WTC11 (cell line): Measurements from ENCODE around the gene TMPRSS3. TPM values are rescaled to one million over a fixed set of nuclear protein-coding genes. Genes with fewer than 3 reads are reported as not detected.

Experiments used
- ATAC-seq: fragments of 200-7000 bp; cut with Tn5 transposase; 2 replicates; pipeline ENCODE4 v1.10.0; 2021; ENCODE audit warnings: mild to moderate bottlenecking, moderate library complexity
- CTCF ChIA-PET: fragments of 300-600 bp; sonication (Branson Sonifier 250); formaldehyde crosslinking; loops from one replicate; lab custom pipeline; 2021; ENCODE audit warnings: antibody characterized with exemption; lab: Charles Lee
- POLR2A ChIA-PET: fragments of 350-600 bp; sonication (Branson Sonifier 250); formaldehyde crosslinking; loops from one replicate; lab custom pipeline; 2021; ENCODE audit warnings: antibody characterized with exemption; lab: Charles Lee
- DNase-seq: peaks from one replicate; pipeline ENCODE4 v3.0.0; 2021; ENCODE audit warnings: low spot score
- H3K27ac Mint-ChIP-seq: 2 replicates; pipeline ENCODE4 v1.8.0; 2021; ENCODE audit warnings: mixed read lengths
- H3K27me3 Mint-ChIP-seq: 2 replicates; pipeline ENCODE4 v1.8.0; 2021; ENCODE audit warnings: low read depth, mild to moderate bottlenecking, moderate library complexity, mixed read lengths
- H3K36me3 Mint-ChIP-seq: 2 replicates; pipeline ENCODE4 v1.8.0; 2021; ENCODE audit warnings: mixed read lengths
- H3K4me1 Mint-ChIP-seq: 2 replicates; pipeline ENCODE4 v1.8.0; 2022; ENCODE audit warnings: mixed read lengths
- H3K4me3 Mint-ChIP-seq: 2 replicates; pipeline ENCODE4 v1.8.0; 2021; ENCODE audit warnings: mild to moderate bottlenecking, moderate library complexity, mixed read lengths
- H3K9me3 Mint-ChIP-seq: 2 replicates; pipeline ENCODE4 v1.8.0; 2021; ENCODE audit warnings: mixed read lengths
- ATF1 ChIP-seq: sonication (generic); formaldehyde crosslinking; IDR thresholded peaks from 2 replicates; pipeline ENCODE4 v1.8.1; 2023; ENCODE audit warnings: mild to moderate bottlenecking, moderate library complexity, missing genetic modification reagents
- E2F4 ChIP-seq: sonication (generic); formaldehyde crosslinking; IDR thresholded peaks from 2 replicates; pipeline ENCODE4 v1.8.1; 2022; ENCODE audit warnings: low read depth, mild to moderate bottlenecking, moderate library complexity, missing genetic modification reagents, borderline replicate concordance
- EMX1 ChIP-seq: fragments of 250-450 bp; sonication (Bioruptor Pico); IDR thresholded peaks from 2 replicates; pipeline ENCODE4 v1.8.0; 2021; ENCODE audit warnings: mild to moderate bottlenecking
- ESRRA ChIP-seq: sonication (generic); formaldehyde crosslinking; IDR thresholded peaks from 2 replicates; pipeline ENCODE4 v1.8.1; 2022; ENCODE audit warnings: mild to moderate bottlenecking, missing genetic modification reagents, borderline replicate concordance
- FOXJ3 ChIP-seq: sonication (generic); formaldehyde crosslinking; IDR thresholded peaks from 2 replicates; pipeline ENCODE4 v1.9.0; 2021; ENCODE audit warnings: missing genetic modification reagents, mild to moderate bottlenecking, borderline replicate concordance
- GABPB1 ChIP-seq: sonication (generic); formaldehyde crosslinking; IDR thresholded peaks from 2 replicates; pipeline ENCODE4 v1.8.1; 2023; ENCODE audit warnings: mild to moderate bottlenecking, missing genetic modification reagents
- HMGXB4 ChIP-seq: sonication (generic); formaldehyde crosslinking; IDR thresholded peaks from 2 replicates; pipeline ENCODE4 v1.8.1; 2023; ENCODE audit warnings: mild to moderate bottlenecking, moderate library complexity, missing genetic modification reagents
- MYBL2 ChIP-seq: sonication (generic); formaldehyde crosslinking; IDR thresholded peaks from 2 replicates; pipeline ENCODE4 v1.8.1; 2023; ENCODE audit warnings: mild to moderate bottlenecking, moderate library complexity, missing genetic modification reagents
- PRRX2 ChIP-seq: fragments of 250-450 bp; sonication (Bioruptor Pico); IDR thresholded peaks from 2 replicates; pipeline ENCODE4 v1.8.0; 2021; ENCODE audit warnings: mild to moderate bottlenecking
- TP53 ChIP-seq: sonication (generic); formaldehyde crosslinking; IDR thresholded peaks from 2 replicates; pipeline ENCODE4 v1.8.1; 2023; ENCODE audit warnings: mild to moderate bottlenecking, missing genetic modification reagents
- ZBTB21 ChIP-seq: sonication (generic); formaldehyde crosslinking; IDR thresholded peaks from 2 replicates; pipeline ENCODE4 v1.8.1; 2023; ENCODE audit warnings: mild to moderate bottlenecking, missing genetic modification reagents, borderline replicate concordance
- ZBTB43 ChIP-seq: sonication (generic); formaldehyde crosslinking; IDR thresholded peaks from 2 replicates; pipeline ENCODE4 v1.8.1; 2023; ENCODE audit warnings: mild to moderate bottlenecking, missing genetic modification reagents
- ZNF138 ChIP-seq: sonication (generic); formaldehyde crosslinking; conservative IDR thresholded peaks from 2 replicates; pipeline ENCODE4 v1.8.1; 2022; ENCODE audit warnings: mild to moderate bottlenecking, moderate library complexity, missing genetic modification reagents
- ZNF317 ChIP-seq: sonication (generic); formaldehyde crosslinking; IDR thresholded peaks from 2 replicates; pipeline ENCODE4 v1.8.1; 2023; ENCODE audit warnings: low read depth, mild to moderate bottlenecking, moderate library complexity, missing genetic modification reagents, borderline replicate concordance
- ZNF423 ChIP-seq: fragments of 250-450 bp; sonication (Bioruptor Pico); IDR thresholded peaks from 2 replicates; pipeline ENCODE4 v2.1.2; 2022; ENCODE audit warnings: mild to moderate bottlenecking, moderate library complexity
- ZNF512 ChIP-seq: sonication (generic); formaldehyde crosslinking; IDR thresholded peaks from 2 replicates; pipeline ENCODE4 v1.8.1; 2022; ENCODE audit warnings: missing genetic modification reagents, borderline replicate concordance
- ZNF532 ChIP-seq: fragments of 250-450 bp; sonication (Bioruptor Pico); IDR thresholded peaks from 2 replicates; pipeline ENCODE4 v1.9.0; 2021; ENCODE audit warnings: mild to moderate bottlenecking, borderline replicate concordance
- ZSCAN18 ChIP-seq: fragments of 250-450 bp; sonication (Bioruptor Pico); IDR thresholded peaks from 2 replicates; pipeline ENCODE4 v2.1.2; 2022; ENCODE audit warnings: mild to moderate bottlenecking, moderate library complexity
- total RNA-seq: library from RNA; stranded (reverse); gene quantifications from 3 replicates; pipeline ENCODE4 v1.2.3, GENCODE V29; 2021

Gene TMPRSS3
- total RNA-seq, 1 experiment from 2014 or later = 0.39 TPM

GRCh38 chr21:42376338-42376982, 19.4 kb downstream of the TMPRSS3 start (continued):
- TF ChIP-seq ZNF423 (CRISPR knock-in tag) (no peak), GABPB1 (no peak), FOXJ3 (no peak), ZBTB43 (CRISPR knock-in tag) (no peak), TP53 (CRISPR knock-in tag) (no peak), ZSCAN18 (no peak), ATF1 (CRISPR knock-in tag) (no peak)

- Mint-ChIP-seq H3K4me3 (no peak overlapping the region), H3K9me3 (no peaks in the 10 kb centered on the region), H3K27ac (no peak overlapping the region), H3K27me3 (no peaks in the 10 kb centered on the region; the same call in 1 of the 2 replicates), H3K36me3 (no peaks in the 10 kb centered on the region), H3K4me1 (peaks cover 12% of the 10 kb centered on the region)
- ChIA-PET POLR2A (no interaction called here), CTCF (interaction anchor here (1.0 to 1.2 kb wide), 3 partner anchors 9 to 91 kb away, joined by 3 to 6 read pairs (median 5); no protein-coding TSS in a partner anchor)
- DNase-seq = no peak
- no peak for TF ChIP-seq EMX1 (CRISPR knock-in tag)
- no peak for TF ChIP-seq E2F4 (CRISPR knock-in tag)
- TF ChIP-seq ZBTB21 (CRISPR knock-in tag) = no peak
- TF ChIP-seq ZBTB43 (CRISPR knock-in tag) = no peak
- no peak for TF ChIP-seq ZNF138 (CRISPR knock-in tag)
- no peak for TF ChIP-seq ZNF512
- no peak for TF ChIP-seq ZNF532 (CRISPR knock-in tag)
- no peak for TF ChIP-seq PRRX2 (CRISPR knock-in tag)
- no peak for TF ChIP-seq ZNF317 (CRISPR knock-in tag)
- no peak for TF ChIP-seq MYBL2 (CRISPR knock-in tag)
- TF ChIP-seq HMGXB4 (CRISPR knock-in tag) = no peak
- no peak for TF ChIP-seq ESRRA
- no peak for ATAC-seq
Measured at GRCh38 chr21:42375966-42376337, 19.9 kb downstream of the TMPRSS3 start.
